SK-N-SH (cell line): Measurements from ENCODE around the gene TLL2. TPM values are rescaled to one million over a fixed set of nuclear protein-coding genes. Genes with fewer than 3 reads are reported as not detected.
A peak's percentile ranks its signal among the peaks of the same experiment; 100 is the strongest.

Source experiments
- CTCF ChIA-PET: fragments of 300-600, 350-600 bp; formaldehyde crosslinking; extraction: SDS; loops from one replicate; lab custom pipeline; 2021; lab: Yijun Ruan, JAX
- POLR2A ChIA-PET: fragments of 350-600 bp; sonication (Branson Sonifier 250); formaldehyde crosslinking; extraction: SDS; loops from one replicate; lab custom pipeline; 2020; ENCODE audit warnings: antibody characterized with exemption, inconsistent platforms; lab: Yijun Ruan, JAX
- DNase-seq: peaks from one replicate; pipeline ENCODE4 v3.0.0; 2012
- H2AFZ ChIP-seq: fragments of 200-600 bp; sonication (generic); 2 replicates; pipeline ENCODE4 v1.8.1; 2016; ENCODE audit warnings: antibody characterized with exemption, mild to moderate bottlenecking, low read depth
- H3F3A ChIP-seq: fragments of 200-600 bp; sonication (generic); replicated peaks from 2 replicates; pipeline ENCODE3; 2016; ENCODE audit warnings: antibody characterized with exemption, mild to moderate bottlenecking; ENCODE audit not compliant: insufficient read depth
- H3K27ac ChIP-seq, 2 experiments: fragments of 200-500 bp in 1 of 2; fragments of 200-600 bp in 1 of 2; sonication (Bioruptor generic) in 1 of 2; sonication (generic), shearing (Covaris generic) in 1 of 2; 2 replicates each; pipeline versions ENCODE4 v1.5.1 to v1.6.1; 2014 to 2016; ENCODE audit warnings: low read depth in 2 of 2, inconsistent platforms in 1 of 2, low read length in 1 of 2, mild to moderate bottlenecking in 1 of 2, mixed read lengths in 1 of 2
- H3K27me3 ChIP-seq: fragments of 200-600 bp; sonication (generic), shearing (Covaris generic); 2 replicates; pipeline ENCODE4 v1.6.1; 2016; ENCODE audit warnings: mixed run types; ENCODE audit not compliant: insufficient read depth
- H3K36me3 ChIP-seq, 2 experiments: fragments of 200-500 bp in 1 of 2; fragments of 200-600 bp in 1 of 2; sonication (Bioruptor generic) in 1 of 2; sonication (generic) in 1 of 2; replicated peaks in 1 of 2; 2 replicates each; pipeline versions ENCODE3 to v1.5.1; 2014 to 2016; ENCODE audit warnings: low read length in 1 of 2, mild to moderate bottlenecking in 1 of 2; ENCODE audit not compliant: insufficient read depth in 2 of 2, control insufficient read depth in 1 of 2
- H3K4me1 ChIP-seq, 2 experiments: fragments of 200-500 bp in 1 of 2; fragments of 200-600 bp in 1 of 2; sonication (Bioruptor generic) in 1 of 2; sonication (generic), shearing (Covaris generic) in 1 of 2; 2 replicates each; pipeline versions ENCODE4 v1.5.1 to v1.6.1; 2014 to 2016; ENCODE audit warnings: low read depth in 1 of 2, low read length in 1 of 2, mixed run types in 1 of 2; ENCODE audit not compliant: insufficient read depth in 2 of 2, control insufficient read depth in 1 of 2
- H3K4me2 ChIP-seq: fragments of 200-600 bp; sonication (generic), shearing (Covaris generic); 2 replicates; pipeline ENCODE4 v1.6.1; 2017; ENCODE audit warnings: mixed run types
- H3K4me3 ChIP-seq, 2 experiments: fragments of 200-500 bp in 1 of 2; fragments of 200-600 bp in 1 of 2; sonication (Bioruptor generic) in 1 of 2; sonication (generic), shearing (Covaris generic) in 1 of 2; 2 replicates each; pipeline versions ENCODE4 v1.5.1 to v1.8.1; 2014 to 2016; ENCODE audit warnings: low read depth in 2 of 2, inconsistent platforms in 1 of 2, low read length in 1 of 2, mild to moderate bottlenecking in 1 of 2, mixed read lengths in 1 of 2, moderate library complexity in 1 of 2
- H3K79me2 ChIP-seq: fragments of 200-600 bp; sonication (generic); 2 replicates; pipeline ENCODE4 v1.8.1; 2017; ENCODE audit warnings: mild to moderate bottlenecking; ENCODE audit not compliant: insufficient read depth
- H3K9ac ChIP-seq: fragments of 200-600 bp; sonication (generic); 2 replicates; pipeline ENCODE4 v1.6.1; 2017; ENCODE audit warnings: mixed run types
- H3K9me2 ChIP-seq: fragments of 200-600 bp; sonication (generic); 2 replicates; pipeline ENCODE4 v1.6.1; 2017; ENCODE audit warnings: mixed run types
- H3K9me3 ChIP-seq: fragments of 200-600 bp; sonication (generic); 2 replicates; pipeline ENCODE4 v1.6.1; 2017; ENCODE audit warnings: mixed run types, mild to moderate bottlenecking, moderate library complexity
- H4K20me1 ChIP-seq: fragments of 200-600 bp; sonication (generic); 2 replicates; pipeline ENCODE4 v1.6.1; 2017; ENCODE audit warnings: mild to moderate bottlenecking, mixed run types; ENCODE audit not compliant: insufficient read depth
- CHD2 ChIP-seq: fragments of 150-350 bp; IDR thresholded peaks from 2 replicates; pipeline ENCODE4 v1.6.1; 2018; ENCODE audit warnings: low read length; ENCODE audit not compliant: partially characterized antibody
- EZH2phosphoT487 ChIP-seq: fragments of 200-600 bp; sonication (generic); IDR thresholded peaks from 2 replicates; pipeline ENCODE4 v1.6.1; 2017; ENCODE audit warnings: low read depth, mixed run types, mild to moderate bottlenecking, antibody characterized with exemption, moderate library complexity, borderline replicate concordance
- FOXM1 ChIP-seq: IDR thresholded peaks from 2 replicates; pipeline ENCODE4 v1.4.0; 2012; ENCODE audit warnings: low read depth, mild to moderate bottlenecking
- JUND ChIP-seq: IDR thresholded peaks from 2 replicates; pipeline ENCODE4 v1.4.0; 2012
- NRF1 ChIP-seq: IDR thresholded peaks from 2 replicates; pipeline ENCODE4 v1.6.1; 2012; ENCODE audit warnings: low read depth, mild to moderate bottlenecking, low read length
- POLR2AphosphoS5 ChIP-seq: IDR thresholded peaks from 2 replicates; pipeline ENCODE4 v1.6.1; 2012; ENCODE audit warnings: low read depth, low read length
- WGBS: methylation state at CpG from one replicate; pipeline ENCODE4 v1.1.6; 2017; ENCODE audit warnings: low lambda C conversion rate; 5-methylcytosine and 5-hydroxymethylcytosine counted together
- polyA plus RNA-seq, 3 experiments: library from polyadenylated mRNA; depleted of rRNA; stranded (reverse); fragments of >200 nt; gene quantifications; 2 replicates each; pipeline ENCODE4 v1.2.3, GENCODE V29; 2012
- TF ChIP-seq, protein P1 (sequence below): IDR thresholded peaks from 2 replicates; pipeline ENCODE4 v1.4.0; 2012; ENCODE audit warnings: low read depth, borderline replicate concordance
- TF ChIP-seq, protein P2 (sequence below): IDR thresholded peaks from 2 replicates; pipeline ENCODE4 v1.6.1; 2012; ENCODE audit warnings: mild to moderate bottlenecking, low read depth, low read length, moderate library complexity
- TF ChIP-seq, protein P3 (sequence below): fragments of 200-600 bp; sonication (generic); IDR thresholded peaks from 2 replicates; pipeline ENCODE4 v1.6.1; 2017; ENCODE audit warnings: antibody characterized with exemption, mild to moderate bottlenecking, moderate library complexity

The TLL2 gene
- polyA plus RNA-seq, 1 of the 3 experiments (the other 2 are of a cell fraction): 0.36 TPM

DNA sequence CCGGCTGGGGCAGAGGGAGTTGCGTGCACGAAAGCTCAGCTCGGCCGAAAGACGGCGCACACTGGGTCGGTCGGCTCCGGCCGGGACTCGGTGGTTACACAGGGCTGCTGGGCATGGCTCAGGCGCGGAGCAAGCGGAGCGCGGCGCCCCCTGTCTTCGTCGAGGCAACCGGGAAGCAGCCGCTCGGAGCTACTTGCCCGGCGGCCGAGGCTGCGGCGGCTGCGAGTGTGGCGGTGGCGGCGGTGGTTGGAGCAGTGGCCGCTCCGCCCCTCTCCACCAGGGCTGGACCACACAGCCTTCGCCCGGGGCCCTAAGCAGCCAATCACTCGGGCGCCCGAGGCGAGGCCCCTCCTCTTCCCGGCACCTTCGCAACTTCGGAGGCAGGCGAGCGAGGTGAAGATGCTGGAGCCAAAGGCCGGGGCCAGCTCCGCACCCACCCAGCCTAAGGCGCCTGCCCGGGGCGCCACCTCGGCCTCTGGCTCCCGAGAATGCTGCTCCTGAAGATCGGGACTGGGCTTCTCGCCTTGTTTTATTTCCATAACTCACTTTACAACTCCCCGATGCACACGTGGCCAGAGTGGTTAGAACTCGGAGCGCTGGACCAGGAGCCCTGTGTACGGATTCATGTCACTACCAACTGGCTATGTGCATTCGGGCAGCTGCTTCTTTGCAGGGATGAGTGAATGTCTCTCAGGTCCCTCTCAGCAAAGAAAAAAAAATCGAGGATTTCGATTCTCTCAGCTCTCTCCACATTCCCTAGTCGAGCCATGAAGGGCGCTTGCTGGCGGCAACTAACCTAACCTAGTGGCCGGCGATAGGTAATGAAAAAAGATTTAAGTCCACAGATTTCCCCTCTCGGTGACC, at the start of gene TLL2 (continued):
- no peak for TF ChIP-seq CHD2
- peak; percentile 28; the same call in 1 of the 2 replicates for TF ChIP-seq POLR2AphosphoS5
- TF ChIP-seq, protein P1, sequence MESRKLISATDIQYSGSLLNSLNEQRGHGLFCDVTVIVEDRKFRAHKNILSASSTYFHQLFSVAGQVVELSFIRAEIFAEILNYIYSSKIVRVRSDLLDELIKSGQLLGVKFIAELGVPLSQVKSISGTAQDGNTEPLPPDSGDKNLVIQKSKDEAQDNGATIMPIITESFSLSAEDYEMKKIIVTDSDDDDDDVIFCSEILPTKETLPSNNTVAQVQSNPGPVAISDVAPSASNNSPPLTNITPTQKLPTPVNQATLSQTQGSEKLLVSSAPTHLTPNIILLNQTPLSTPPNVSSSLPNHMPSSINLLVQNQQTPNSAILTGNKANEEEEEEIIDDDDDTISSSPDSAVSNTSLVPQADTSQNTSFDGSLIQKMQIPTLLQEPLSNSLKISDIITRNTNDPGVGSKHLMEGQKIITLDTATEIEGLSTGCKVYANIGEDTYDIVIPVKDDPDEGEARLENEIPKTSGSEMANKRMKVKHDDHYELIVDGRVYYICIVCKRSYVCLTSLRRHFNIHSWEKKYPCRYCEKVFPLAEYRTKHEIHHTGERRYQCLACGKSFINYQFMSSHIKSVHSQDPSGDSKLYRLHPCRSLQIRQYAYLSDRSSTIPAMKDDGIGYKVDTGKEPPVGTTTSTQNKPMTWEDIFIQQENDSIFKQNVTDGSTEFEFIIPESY: no peak
- TF ChIP-seq, protein P2, sequence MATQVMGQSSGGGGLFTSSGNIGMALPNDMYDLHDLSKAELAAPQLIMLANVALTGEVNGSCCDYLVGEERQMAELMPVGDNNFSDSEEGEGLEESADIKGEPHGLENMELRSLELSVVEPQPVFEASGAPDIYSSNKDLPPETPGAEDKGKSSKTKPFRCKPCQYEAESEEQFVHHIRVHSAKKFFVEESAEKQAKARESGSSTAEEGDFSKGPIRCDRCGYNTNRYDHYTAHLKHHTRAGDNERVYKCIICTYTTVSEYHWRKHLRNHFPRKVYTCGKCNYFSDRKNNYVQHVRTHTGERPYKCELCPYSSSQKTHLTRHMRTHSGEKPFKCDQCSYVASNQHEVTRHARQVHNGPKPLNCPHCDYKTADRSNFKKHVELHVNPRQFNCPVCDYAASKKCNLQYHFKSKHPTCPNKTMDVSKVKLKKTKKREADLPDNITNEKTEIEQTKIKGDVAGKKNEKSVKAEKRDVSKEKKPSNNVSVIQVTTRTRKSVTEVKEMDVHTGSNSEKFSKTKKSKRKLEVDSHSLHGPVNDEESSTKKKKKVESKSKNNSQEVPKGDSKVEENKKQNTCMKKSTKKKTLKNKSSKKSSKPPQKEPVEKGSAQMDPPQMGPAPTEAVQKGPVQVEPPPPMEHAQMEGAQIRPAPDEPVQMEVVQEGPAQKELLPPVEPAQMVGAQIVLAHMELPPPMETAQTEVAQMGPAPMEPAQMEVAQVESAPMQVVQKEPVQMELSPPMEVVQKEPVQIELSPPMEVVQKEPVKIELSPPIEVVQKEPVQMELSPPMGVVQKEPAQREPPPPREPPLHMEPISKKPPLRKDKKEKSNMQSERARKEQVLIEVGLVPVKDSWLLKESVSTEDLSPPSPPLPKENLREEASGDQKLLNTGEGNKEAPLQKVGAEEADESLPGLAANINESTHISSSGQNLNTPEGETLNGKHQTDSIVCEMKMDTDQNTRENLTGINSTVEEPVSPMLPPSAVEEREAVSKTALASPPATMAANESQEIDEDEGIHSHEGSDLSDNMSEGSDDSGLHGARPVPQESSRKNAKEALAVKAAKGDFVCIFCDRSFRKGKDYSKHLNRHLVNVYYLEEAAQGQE: no peak
- TF ChIP-seq EZH2phosphoT487: no peak

DNA sequence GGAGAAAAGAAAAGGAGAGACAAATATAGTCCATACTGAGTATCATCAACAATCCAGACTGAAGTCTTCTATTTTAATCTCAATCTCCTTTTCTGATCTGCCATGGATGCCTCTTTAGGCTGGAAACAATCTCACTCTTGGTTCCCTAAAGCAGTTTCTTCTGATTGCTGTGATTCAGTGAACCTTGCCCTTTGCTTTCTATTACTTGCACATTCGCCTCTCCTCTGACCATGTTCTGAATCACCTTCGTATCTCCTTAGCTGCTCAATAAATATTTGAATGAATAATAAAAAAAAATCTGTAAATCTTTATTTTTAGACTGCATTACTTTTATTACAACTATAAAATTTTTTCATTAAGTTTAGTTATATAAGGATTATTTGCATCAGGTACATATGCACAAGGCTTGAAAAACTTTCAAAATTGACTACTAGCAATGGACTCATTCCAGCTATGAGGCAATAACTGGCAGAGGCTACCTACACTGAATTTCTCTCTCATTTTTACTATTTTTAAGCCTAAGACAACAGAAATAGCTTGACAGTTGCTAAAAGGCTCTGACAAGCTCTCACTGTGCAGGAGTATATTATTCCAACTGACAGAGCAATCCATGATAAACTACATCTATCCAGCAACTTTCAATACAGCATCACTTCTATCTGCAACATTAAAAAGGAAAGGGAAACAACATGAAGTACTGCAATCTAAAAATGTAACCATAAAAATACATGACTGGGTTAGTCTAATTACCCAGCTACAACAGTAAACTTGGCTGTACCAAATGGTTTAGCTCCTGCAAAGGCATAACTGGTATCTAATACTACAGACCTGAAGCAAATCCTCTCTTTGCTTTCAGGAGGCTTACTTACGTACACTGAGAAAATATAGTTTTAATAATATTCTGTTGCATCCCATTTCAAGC, 47.5 kb upstream of the TLL2 start:
- TF ChIP-seq JUND (no peak), FOXM1 (no peak), NRF1 (no peak)
- TF ChIP-seq, protein P3, sequence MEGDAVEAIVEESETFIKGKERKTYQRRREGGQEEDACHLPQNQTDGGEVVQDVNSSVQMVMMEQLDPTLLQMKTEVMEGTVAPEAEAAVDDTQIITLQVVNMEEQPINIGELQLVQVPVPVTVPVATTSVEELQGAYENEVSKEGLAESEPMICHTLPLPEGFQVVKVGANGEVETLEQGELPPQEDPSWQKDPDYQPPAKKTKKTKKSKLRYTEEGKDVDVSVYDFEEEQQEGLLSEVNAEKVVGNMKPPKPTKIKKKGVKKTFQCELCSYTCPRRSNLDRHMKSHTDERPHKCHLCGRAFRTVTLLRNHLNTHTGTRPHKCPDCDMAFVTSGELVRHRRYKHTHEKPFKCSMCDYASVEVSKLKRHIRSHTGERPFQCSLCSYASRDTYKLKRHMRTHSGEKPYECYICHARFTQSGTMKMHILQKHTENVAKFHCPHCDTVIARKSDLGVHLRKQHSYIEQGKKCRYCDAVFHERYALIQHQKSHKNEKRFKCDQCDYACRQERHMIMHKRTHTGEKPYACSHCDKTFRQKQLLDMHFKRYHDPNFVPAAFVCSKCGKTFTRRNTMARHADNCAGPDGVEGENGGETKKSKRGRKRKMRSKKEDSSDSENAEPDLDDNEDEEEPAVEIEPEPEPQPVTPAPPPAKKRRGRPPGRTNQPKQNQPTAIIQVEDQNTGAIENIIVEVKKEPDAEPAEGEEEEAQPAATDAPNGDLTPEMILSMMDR: no peak
- CTCF ChIA-PET: interaction anchor here (1.3 to 1.7 kb wide), 2 partner anchors 50 to 186 kb away, joined by 3 to 4 read pairs; no protein-coding TSS in a partner anchor

More for the DNA sequence above, 47.5 kb upstream of the TLL2 start:
- H3K9me2 ChIP-seq: no peaks in the 10 kb centered on the region
- H3K27me3 ChIP-seq: no peaks in the 10 kb centered on the region
- H3K9me3 ChIP-seq: no peaks in the 10 kb centered on the region
- H2AFZ ChIP-seq: no peak overlapping the region
- no peak for DNase-seq
- no peak overlapping the region for H3K4me3 ChIP-seq
- H3F3A ChIP-seq: peaks cover 4% of the 10 kb centered on the region
- H3K36me3 ChIP-seq: peaks cover 56 to 65% of the 10 kb centered on the region in 2 experiments
- WGBS: 87% methylated on average over 3 of the region's 3 CpGs
- no peak overlapping the region for H3K4me2 ChIP-seq
- POLR2A ChIA-PET: no interaction called here
- peaks cover 83% of the 10 kb centered on the region for H3K79me2 ChIP-seq
- H3K27ac ChIP-seq: no peak overlapping the region; a peak in 1 of 4 replicates
- peaks cover 3 to 6% of the 10 kb centered on the region in 2 experiments; a peak in 2 of 4 replicates for H3K4me1 ChIP-seq
- H4K20me1 ChIP-seq: peaks cover 50% of the 10 kb centered on the region
- H3K9ac ChIP-seq: no peak overlapping the region
